ENCODE measurements around the gene KRT3.

GRCh38 chr12:52759695-52760094 is 36.2 kb downstream of the KRT3 start:
- no peak for TF ChIP-seq POLR2A (IDR thresholded peaks at IDR 0.05; ENCODE audit: low read depth, low read length)
- TF ChIP-seq TAF1 (IDR thresholded peaks at IDR 0.05; ENCODE audit: borderline replicate concordance, low read depth, low read length) = no peak
- TF ChIP-seq POLR2AphosphoS5 (IDR thresholded peaks at IDR 0.05; ENCODE audit: low read depth, low read length) = no peak
